HepG2 (cell line): ENCODE data around the gene NT5DC4. TPM values are rescaled to one million over a fixed set of nuclear protein-coding genes. Genes with fewer than 3 reads are reported as not detected.

Source experiments
- AKAP8 ChIP-seq: sonication (generic); formaldehyde crosslinking; IDR thresholded peaks from 2 replicates; pipeline ENCODE4 v1.5.1; 2020; ENCODE audit warnings: mild to moderate bottlenecking, missing genetic modification reagents
- ARHGAP35 ChIP-seq: sonication (generic); formaldehyde crosslinking; IDR thresholded peaks from 2 replicates; pipeline ENCODE4 v1.9.0; 2022; ENCODE audit warnings: mild to moderate bottlenecking, inconsistent platforms, moderate library complexity, missing genetic modification reagents, borderline replicate concordance
- CBX2 ChIP-seq, 2 experiments: fragments of 200-600 bp in 1 of 2; sonication (generic); formaldehyde crosslinking in 1 of 2; IDR thresholded peaks; 2 replicates each; pipeline versions ENCODE4 v1.7.0 to v1.8.1; 2018 to 2022; ENCODE audit warnings: low read depth in 2 of 2, low read length in 1 of 2, mild to moderate bottlenecking in 1 of 2, missing genetic modification reagents in 1 of 2
- CEBPG ChIP-seq: IDR thresholded peaks from 2 replicates; pipeline ENCODE4 v1.6.1; 2016
- ERF ChIP-seq: IDR thresholded peaks from 2 replicates; pipeline ENCODE4 v1.6.1; 2018; ENCODE audit warnings: missing biosample characterization, missing genetic modification reagents
- IRX3 ChIP-seq: sonication (generic); formaldehyde crosslinking; IDR thresholded peaks from 2 replicates; pipeline ENCODE4 v1.8.1; 2023; ENCODE audit warnings: mild to moderate bottlenecking, low read depth, missing genetic modification reagents, borderline replicate concordance
- JARID2 ChIP-seq: sonication (generic); formaldehyde crosslinking; IDR thresholded peaks from 2 replicates; pipeline ENCODE4 v1.8.1; 2023; ENCODE audit warnings: missing genetic modification reagents, inconsistent platforms; ENCODE audit not compliant: insufficient replicate concordance
- JUND ChIP-seq: sonication (generic); formaldehyde crosslinking; IDR thresholded peaks from 2 replicates; pipeline ENCODE4 v1.8.0; 2022; ENCODE audit warnings: mild to moderate bottlenecking, missing genetic modification reagents
- KDM3A ChIP-seq: IDR thresholded peaks from 2 replicates; pipeline ENCODE4 v1.6.1; 2018; ENCODE audit warnings: low read depth, missing compliant biosample characterization
- POGK ChIP-seq: sonication (generic); formaldehyde crosslinking; conservative IDR thresholded peaks from 2 replicates; pipeline ENCODE4 v1.8.0; 2022; ENCODE audit warnings: mild to moderate bottlenecking, moderate library complexity, missing genetic modification reagents
- REL ChIP-seq: sonication (generic); formaldehyde crosslinking; conservative IDR thresholded peaks from 2 replicates; pipeline ENCODE4 v1.8.0; 2022; ENCODE audit warnings: mild to moderate bottlenecking, missing genetic modification reagents, moderate library complexity
- RXRB ChIP-seq: IDR thresholded peaks from 2 replicates; pipeline ENCODE4 v1.6.1; 2016; ENCODE audit warnings: borderline replicate concordance, missing genetic modification reagents, missing compliant biosample characterization
- SMARCE1 ChIP-seq: fragments of 450-650 bp; IDR thresholded peaks from 2 replicates; pipeline ENCODE4 v1.6.1; 2017; ENCODE audit warnings: borderline replicate concordance
- ZNF101 ChIP-seq: sonication (generic); formaldehyde crosslinking; IDR thresholded peaks from 2 replicates; pipeline ENCODE4 v1.4.0; 2020; ENCODE audit warnings: mild to moderate bottlenecking, low read depth, missing genetic modification reagents, borderline replicate concordance
- ZNF235 ChIP-seq: sonication (generic); formaldehyde crosslinking; IDR thresholded peaks from 2 replicates; pipeline ENCODE4 v1.8.1; 2023; ENCODE audit warnings: mild to moderate bottlenecking, missing genetic modification reagents, borderline replicate concordance
- ZNF501 ChIP-seq: sonication (generic); formaldehyde crosslinking; IDR thresholded peaks from 2 replicates; pipeline ENCODE4 v1.5.1; 2020; ENCODE audit warnings: mild to moderate bottlenecking, moderate library complexity, missing genetic modification reagents
- ZNF577 ChIP-seq: sonication (generic); formaldehyde crosslinking; IDR thresholded peaks from 2 replicates; pipeline ENCODE4 v1.4.0; 2020; ENCODE audit warnings: mild to moderate bottlenecking, low read depth, missing genetic modification reagents, borderline replicate concordance
- ZNF746 ChIP-seq: sonication (generic); formaldehyde crosslinking; IDR thresholded peaks from 2 replicates; pipeline ENCODE4 v1.8.0; 2022; ENCODE audit warnings: mild to moderate bottlenecking, missing genetic modification reagents
- ZSCAN5A ChIP-seq: sonication (generic); formaldehyde crosslinking; IDR thresholded peaks from 2 replicates; pipeline ENCODE4 v1.8.0; 2022; ENCODE audit warnings: mild to moderate bottlenecking, missing genetic modification reagents, borderline replicate concordance
- polyA plus RNA-seq, 8 experiments: library from polyadenylated mRNA; depleted of rRNA in 3 of 8; stranded (reverse) in 7 of 8; unstranded in 1 of 8; fragments of >200 nt; fragmentation: Illumina TruSeq in 4 of 8; extraction: Trizol in 4 of 8; gene quantifications; 2 replicates each; pipeline versions ENCODE4 v1.2.1 to v1.2.3, GENCODE V29; 2011 to 2016; ENCODE audit warnings: low read depth in 4 of 8, missing spikeins in 1 of 8, mixed read lengths in 1 of 8; ENCODE audit not compliant: insufficient read depth in 1 of 8
- total RNA-seq, 5 experiments: library from RNA; depleted of rRNA; stranded (reverse); fragments of >200 nt; fragmentation: Illumina TruSeq; extraction: Trizol; gene quantifications; 2 replicates each; pipeline ENCODE4 v1.2.3, GENCODE V29; 2016; ENCODE audit warnings: low read depth in 1 of 5
- TF ChIP-seq, protein P1 (sequence below): sonication (generic); formaldehyde crosslinking; IDR thresholded peaks from 2 replicates; pipeline ENCODE4 v1.5.0; 2020; ENCODE audit warnings: missing genetic modification reagents
- TF ChIP-seq, protein P2 (sequence below): sonication (generic); formaldehyde crosslinking; IDR thresholded peaks from 2 replicates; pipeline ENCODE4 v1.4.0; 2020; ENCODE audit warnings: missing genetic modification reagents, mild to moderate bottlenecking, borderline replicate concordance

The NT5DC4 gene
- total and polyA plus RNA-seq, 2 of the 13 experiments (the other 11 are each of a cell fraction or from before 2014, with no cell fraction given) = 0.04 to 4.2 TPM

GRCh38 chr2:112764071-112765044 is 43.5 kb downstream of the NT5DC4 start, which contains the start of gene CKAP2L (continued):
- TF ChIP-seq ZNF577 (CRISPR knock-in tag) = no peak
- TF ChIP-seq SMARCE1 = no peak
- TF ChIP-seq ZNF746 = no peak; the same call in 1 of the 2 replicates
- TF ChIP-seq, protein P1, sequence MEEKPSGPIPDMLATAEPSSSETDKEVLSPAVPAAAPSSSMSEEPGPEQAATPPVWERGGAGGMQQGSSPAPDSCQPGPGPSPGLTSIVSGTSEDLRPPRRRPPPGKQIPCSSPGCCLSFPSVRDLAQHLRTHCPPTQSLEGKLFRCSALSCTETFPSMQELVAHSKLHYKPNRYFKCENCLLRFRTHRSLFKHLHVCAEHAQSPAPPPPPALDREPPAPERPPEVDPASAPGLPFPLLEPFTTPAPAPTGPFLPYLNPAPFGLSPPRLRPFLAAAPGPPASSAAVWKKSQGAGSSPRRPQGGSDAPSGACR (CRISPR knock-in tag) = 0 out of 2 replicates have a peak, but pooled peaks have one; percentile 69
- peak; percentile 96 for TF ChIP-seq ZNF501
- TF ChIP-seq KDM3A (CRISPR knock-in tag) = peak; percentile 86; the same call in 1 of the 2 replicates
- no peak for TF ChIP-seq CBX2 (IDR thresholded peaks at IDR 0.05; ENCODE audit: low read depth, low read length)
- TF ChIP-seq CBX2 (CRISPR knock-in tag; IDR thresholded peaks at IDR 0.05; ENCODE audit: low read depth) = no peak
- TF ChIP-seq CEBPG = no peak
- TF ChIP-seq, protein P2, sequence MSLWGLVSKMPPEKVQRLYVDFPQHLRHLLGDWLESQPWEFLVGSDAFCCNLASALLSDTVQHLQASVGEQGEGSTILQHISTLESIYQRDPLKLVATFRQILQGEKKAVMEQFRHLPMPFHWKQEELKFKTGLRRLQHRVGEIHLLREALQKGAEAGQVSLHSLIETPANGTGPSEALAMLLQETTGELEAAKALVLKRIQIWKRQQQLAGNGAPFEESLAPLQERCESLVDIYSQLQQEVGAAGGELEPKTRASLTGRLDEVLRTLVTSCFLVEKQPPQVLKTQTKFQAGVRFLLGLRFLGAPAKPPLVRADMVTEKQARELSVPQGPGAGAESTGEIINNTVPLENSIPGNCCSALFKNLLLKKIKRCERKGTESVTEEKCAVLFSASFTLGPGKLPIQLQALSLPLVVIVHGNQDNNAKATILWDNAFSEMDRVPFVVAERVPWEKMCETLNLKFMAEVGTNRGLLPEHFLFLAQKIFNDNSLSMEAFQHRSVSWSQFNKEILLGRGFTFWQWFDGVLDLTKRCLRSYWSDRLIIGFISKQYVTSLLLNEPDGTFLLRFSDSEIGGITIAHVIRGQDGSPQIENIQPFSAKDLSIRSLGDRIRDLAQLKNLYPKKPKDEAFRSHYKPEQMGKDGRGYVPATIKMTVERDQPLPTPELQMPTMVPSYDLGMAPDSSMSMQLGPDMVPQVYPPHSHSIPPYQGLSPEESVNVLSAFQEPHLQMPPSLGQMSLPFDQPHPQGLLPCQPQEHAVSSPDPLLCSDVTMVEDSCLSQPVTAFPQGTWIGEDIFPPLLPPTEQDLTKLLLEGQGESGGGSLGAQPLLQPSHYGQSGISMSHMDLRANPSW (CRISPR knock-in tag) = peak; percentile 68; the same call in 1 of the 2 replicates
- peak; percentile 33; the same call in 1 of the 2 replicates for TF ChIP-seq RXRB (CRISPR knock-in tag)
- TF ChIP-seq POGK (CRISPR knock-in tag) = peak; percentile 99
- TF ChIP-seq ZSCAN5A (CRISPR knock-in tag) = peak; percentile 98
- peak; percentile 99 for TF ChIP-seq IRX3 (CRISPR knock-in tag)
- TF ChIP-seq ZNF235 = peak; percentile 33; the same call in 1 of the 2 replicates
- TF ChIP-seq JUND (CRISPR knock-in tag) = no peak
- TF ChIP-seq ARHGAP35 (CRISPR knock-in tag) = peak; percentile 96
- peak; percentile 80 for TF ChIP-seq JARID2 (CRISPR knock-in tag)
- TF ChIP-seq ZNF101 (CRISPR knock-in tag) = no peak
- peak; percentile 100 for TF ChIP-seq REL (CRISPR knock-in tag)
- peak; percentile 68; the same call in 1 of the 2 replicates for TF ChIP-seq AKAP8 (CRISPR knock-in tag)
- peak; percentile 88 for TF ChIP-seq ERF (CRISPR knock-in tag)
